CD4-positive, alpha-beta T cell treated with Interleukin-4 for 1 hour (primary cell): ENCODE data around the gene CFAP157.

Experiments used
- DNase-seq, 2 donors: peaks; one replicate each; pipeline ENCODE4 v3.0.0-alpha.2; 2020 to 2022

Gene CFAP157

DNA sequence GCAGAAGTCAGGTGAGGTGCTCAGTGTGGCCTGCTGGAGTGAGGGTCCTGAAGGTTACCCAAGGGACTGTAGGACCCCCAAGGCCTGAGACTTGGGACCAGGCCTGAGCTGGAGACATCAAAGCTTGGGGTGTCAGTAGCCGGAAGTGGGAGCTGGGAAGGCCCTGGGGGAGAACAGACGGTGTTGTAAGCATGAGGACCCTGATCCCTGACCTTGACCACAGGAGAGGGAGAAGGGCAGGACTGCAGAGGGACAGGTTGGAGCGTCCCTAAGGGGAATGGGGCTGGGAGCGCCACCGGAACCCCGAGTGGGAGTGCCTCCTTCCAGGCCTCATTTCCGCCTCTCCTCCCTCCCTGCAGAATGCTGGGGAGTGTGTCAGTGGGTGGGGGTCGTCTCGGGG lies 9.6 kb downstream of the CFAP157 start:
- DNase-seq: no peak

GRCh38 chr9:127717766-127718165 lies 11.0 kb downstream of the CFAP157 start:
- DNase-seq: no peak

DNA sequence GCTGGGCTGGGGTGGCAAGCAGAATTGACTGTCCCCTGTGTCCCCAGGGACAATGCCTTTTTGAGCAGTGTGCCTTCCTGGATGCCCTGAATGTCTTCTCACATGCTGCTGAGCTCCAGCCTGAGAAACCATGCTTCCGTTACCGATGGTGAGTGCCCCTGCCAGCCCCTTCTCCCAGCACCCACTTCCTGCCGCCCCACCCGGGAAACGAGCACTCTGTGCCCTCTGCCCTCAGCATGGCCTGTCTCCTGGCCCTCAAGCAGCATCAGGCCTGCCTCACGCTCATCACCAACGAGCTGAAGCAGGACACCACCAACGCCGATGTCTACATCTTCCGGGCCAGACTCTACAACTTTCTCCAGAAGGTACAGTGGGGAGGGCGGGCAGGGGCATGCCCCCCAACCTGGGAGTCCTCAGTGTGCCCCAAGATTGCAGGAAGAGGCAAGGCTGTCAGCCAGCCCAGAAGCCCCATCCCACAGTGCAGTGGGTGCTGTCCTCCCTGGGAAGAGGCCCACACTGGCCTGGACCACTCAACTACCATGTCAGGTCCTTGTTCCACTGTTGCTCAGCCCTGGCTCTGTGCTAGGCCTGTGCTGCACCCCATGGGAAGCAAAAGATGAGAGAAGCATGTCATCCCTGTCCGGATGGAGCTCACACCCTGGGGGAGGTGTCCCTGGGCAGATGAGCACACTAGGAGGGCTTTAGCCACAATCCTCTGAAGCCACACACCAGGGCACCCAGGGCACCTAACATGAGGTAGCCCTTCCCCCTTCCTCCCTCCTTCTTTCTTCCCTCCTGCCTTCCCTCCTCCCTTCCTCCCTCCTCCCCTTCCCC lies 13.5 kb downstream of the CFAP157 start:
- DNase-seq: peak in 1 of 2 donors; percentile 40

DNA sequence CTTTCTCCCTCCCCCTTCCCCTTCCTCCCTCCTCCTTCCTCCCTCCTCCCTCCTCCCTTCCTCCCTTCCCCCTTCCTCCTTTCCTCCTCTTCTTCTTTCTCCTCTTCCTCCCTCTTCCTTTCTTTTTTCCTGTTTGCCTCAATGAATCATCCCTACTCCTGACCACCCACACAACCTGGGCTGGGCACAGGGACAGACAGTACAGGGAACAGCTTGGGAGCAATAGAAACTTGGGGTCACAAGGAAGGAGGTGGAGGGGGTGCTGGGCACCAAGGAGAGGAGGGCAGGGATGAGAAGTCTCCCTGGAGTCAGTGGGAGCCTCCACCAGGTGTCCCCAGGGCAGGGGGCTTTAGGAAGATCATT lies 14.1 kb downstream of the CFAP157 start:
- no peak for DNase-seq

- DNase-seq: peak in 1 of 2 donors; percentile 32
These were observed 14.6 kb downstream of the CFAP157 start for GRCh38 chr9:127721391-127721821.

GRCh38 chr9:127722055-127722745 lies 15.4 kb downstream of the CFAP157 start:
- DNase-seq: no peak

DNA sequence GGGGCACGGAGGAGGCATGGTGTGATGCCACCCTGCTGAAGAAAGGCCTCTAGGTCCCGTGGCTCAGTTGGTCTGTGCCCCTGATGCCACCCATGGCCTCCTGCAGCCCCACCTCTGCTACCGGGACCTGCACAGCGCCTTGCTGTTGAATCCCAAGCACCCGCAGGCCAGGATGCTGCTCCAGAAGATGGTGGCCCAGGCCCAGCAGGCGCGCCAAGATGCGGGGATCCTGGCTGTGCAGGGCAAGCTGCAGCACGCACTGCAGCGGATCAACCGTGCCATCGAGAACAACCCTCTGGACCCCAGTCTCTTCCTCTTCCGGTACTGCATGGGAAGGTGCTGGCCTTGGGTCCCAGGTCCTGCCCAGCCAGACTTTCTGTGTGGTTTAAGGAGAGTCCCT lies 16.2 kb downstream of the CFAP157 start:
- no peak for DNase-seq

DNA sequence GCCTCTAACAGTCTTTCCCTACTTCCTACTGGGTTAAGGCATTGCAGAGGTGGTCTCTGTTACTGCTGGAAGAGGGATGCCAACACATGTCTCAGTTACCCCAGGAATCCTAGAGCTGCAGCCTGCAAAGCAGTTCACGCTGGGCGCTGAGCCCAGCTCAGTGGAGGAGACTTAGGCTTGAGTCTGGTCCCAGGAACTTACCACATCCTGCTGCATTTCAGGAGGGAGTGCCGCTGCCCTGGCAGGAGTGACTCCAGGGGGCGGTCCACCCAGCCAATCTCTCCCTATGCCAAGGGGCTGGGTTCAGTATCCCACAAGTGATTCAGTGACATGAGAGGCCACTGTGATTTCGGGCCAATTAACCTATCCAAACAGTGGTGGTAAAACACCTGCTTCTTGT lies 16.7 kb downstream of the CFAP157 start:
- no peak for DNase-seq

DNA sequence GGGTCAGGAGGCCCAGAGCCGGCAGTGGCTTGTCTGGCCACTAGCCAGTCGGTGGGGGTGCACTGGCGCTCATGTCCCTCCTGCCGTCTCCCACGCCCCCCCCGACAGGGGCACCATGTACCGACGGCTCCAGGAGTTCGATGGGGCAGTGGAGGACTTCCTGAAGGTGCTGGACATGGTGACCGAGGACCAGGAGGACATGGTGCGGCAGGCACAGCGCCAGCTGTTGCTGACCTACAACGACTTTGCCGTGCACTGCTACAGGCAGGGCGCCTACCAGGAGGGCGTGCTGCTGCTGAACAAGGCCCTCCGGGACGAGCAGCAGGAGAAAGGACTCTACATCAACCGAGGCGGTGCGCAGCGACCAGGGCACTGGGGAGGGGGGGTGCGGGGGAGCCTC lies 17.2 kb downstream of the CFAP157 start:
- no peak for DNase-seq

DNA sequence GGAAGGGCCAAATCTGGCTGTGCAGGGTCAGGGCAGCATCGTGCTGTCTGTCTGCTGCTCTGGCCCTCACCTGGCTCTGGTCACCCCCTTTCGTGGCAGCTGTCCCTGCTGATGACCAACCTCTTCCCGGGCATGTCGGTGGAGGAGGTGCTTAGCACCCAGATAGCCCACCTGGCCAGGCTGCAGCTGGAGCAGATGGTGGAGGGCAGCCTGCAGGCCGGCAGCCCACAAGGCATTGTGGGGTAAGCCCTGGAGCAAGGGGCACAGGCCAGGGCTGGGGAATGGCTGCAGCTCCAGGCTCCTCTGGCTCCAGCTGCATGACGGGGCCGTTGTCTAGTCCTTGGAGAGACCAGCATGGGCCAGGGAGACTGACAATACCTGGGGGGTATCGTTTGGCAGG lies 20.1 kb downstream of the CFAP157 start:
- no peak for DNase-seq

DNA sequence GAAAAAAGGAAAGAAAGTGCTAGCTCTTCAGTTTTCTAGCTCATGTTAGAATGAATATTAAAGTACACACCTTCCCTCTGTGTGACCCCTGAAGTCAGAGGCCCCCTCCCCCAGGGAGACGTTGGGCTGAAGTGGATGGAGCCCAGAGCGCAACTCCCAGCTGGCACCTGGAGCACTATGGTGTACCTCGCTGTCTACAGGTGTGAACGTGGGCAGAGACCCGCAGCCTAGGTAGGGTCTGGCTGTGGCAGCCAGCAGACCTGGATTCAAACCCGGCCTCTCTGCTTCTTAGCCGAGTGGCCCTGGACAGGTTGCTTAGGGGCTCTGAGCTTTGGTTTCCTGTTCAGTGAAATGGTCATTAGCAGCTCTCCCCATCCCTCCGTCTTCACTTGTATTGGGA lies 22.0 kb downstream of the CFAP157 start:
- DNase-seq: no peak

DNA sequence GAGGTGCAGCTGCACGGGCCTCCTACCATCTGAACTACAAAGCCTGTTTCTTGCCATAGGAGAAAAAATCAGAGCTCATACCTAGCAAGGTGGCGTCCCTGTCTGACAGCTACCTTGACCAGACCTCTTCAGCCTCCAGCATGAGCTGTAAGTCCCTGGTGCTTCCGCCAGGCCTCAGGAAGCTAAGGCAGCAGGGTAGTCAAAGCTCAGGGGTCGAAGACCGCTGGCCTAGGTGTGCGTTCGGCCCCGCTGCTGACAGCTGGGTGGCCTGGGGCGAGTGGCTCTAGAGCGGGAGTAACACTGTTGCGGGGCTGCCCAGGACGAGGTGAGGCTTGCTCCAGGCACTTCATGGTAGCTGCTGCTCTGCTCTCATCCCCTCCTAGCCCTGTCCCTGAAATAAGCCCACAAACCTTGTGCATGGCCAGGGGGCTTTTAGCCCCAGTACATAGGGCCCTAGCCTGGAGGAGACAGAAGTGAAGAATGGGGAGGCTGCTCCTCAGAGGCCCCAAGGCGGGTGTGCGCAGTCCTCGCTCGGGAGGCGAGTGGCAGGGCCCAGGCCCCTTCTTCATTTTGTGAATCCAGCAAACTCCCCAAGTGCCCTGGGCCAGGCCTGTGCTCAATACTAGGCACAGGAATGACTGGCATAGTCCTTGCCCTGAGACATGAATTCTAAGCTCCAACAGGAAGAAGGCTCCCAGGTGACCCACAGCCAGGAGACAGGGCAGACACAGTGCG lies 22.9 kb downstream of the CFAP157 start:
- DNase-seq: no peak

DNA sequence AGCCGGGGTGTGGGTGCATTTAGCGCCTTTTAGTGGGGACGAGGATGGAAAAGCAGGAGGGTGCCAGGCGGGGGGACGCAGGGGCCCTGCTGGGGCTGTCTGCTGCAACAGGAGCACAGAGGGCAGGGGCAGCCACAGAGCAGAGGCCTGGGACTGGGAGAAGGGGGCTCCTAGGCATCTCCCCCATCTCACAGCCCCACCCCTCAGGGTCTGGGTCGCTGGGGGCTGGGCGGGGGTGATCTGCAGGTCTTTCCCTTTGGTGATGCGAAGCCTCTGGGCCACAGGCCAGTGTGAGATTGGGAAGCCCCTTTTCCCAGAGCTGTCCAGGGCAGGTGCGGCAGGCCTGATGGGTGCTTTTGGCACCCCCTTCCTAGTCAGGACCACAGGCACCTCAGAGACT lies 23.5 kb downstream of the CFAP157 start:
- no peak for DNase-seq

GRCh38 chr9:127730799-127731410 lies 24.1 kb downstream of the CFAP157 start:
- DNase-seq: no peak

GRCh38 chr9:127731938-127732337 lies 25.1 kb downstream of the CFAP157 start:
- DNase-seq: no peak

- DNase-seq: no peak
These were observed 25.7 kb downstream of the CFAP157 start for GRCh38 chr9:127732444-127732843.

DNA sequence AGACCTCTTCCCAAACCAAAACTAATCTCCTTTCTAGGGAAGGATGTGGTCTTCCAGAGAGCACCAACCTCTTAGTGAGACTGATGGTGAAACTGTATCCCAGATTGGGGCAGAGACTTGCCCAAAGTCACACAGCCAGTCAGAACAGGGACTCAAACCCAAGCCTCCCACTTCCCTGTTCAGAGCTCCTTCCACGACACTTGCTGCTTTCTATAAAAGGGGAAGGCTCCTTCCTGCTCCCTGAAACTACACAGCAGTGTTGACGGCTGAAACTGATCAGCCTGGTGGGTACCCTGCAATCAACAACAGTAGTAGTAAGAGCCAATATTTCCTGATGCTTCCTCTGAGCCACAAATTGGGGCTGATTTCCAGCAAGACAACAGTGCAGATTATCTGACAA lies 26.8 kb downstream of the CFAP157 start:
- no peak for DNase-seq

DNA sequence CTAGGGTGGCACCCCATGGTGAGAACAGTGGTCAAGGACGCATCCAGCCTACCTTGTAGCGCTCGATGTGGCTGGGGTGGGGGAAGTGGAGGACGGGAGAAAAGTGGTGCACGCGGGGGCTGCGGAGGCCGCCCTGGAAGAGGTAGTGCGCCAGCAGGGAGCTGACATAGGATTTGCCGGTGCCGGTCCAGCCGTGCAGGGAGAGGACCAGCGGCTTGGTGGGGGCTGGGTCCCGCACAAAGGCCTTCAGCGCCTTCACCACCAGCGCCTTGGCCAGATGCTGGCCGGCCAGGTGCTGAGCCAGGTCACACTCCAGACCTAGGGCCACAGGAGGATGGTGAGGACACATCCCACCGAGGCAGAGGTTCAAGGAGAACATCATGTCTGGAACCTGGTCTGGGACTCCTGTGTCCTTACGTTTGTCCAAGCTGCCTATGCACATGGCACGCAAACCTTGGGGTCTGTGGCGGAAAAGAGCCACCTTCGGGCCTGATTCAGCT lies 27.5 kb downstream of the CFAP157 start:
- DNase-seq: no peak

- DNase-seq: peak; percentile 99
These were observed 28.1 kb downstream of the CFAP157 start, which contains the start of gene TOR2A for GRCh38 chr9:127734747-127735529. TSS of gene TOR2A (minus strand) at chr9:127735294. CDS start at chr9:127735270, 24 bp downstream.

GRCh38 chr9:127735530-127736185 lies 28.9 kb downstream of the CFAP157 start:
- DNase-seq: no peak

DNA sequence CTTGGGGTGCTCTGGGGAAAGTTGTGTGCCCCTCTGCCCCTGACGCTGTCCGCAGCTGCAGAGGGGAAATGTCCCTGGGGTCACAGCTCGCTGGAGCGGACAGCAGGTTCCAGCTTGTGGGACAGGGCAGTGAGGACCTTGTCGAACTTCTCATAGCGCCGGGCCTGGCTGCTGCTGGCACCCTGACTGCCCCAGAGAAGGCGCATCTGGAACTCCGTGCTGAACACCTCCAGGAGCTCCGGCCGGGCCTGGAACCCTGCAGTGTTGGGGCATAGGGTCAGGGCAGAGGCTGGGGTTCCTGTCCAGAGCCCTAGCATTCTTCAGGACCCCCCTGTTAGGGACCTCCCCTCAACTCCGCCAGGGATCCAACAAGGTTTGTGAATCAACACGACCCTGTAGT lies 31.9 kb downstream of the CFAP157 start:
- no peak for DNase-seq
